ENCODE results near the gene OR10W1.

The OR10W1 gene

GRCh38 chr11:58268142-58268541 lies at the start of gene OR10W1:
Gene OR10W1, minus strand, starts transcription at chr11:58268260. Its CDS starts 402 bp downstream, at chr11:58267858.
- DNase-seq (ENCODE audit: extremely low read depth, low read depth) = no peak
- TF ChIP-seq, protein P1, sequence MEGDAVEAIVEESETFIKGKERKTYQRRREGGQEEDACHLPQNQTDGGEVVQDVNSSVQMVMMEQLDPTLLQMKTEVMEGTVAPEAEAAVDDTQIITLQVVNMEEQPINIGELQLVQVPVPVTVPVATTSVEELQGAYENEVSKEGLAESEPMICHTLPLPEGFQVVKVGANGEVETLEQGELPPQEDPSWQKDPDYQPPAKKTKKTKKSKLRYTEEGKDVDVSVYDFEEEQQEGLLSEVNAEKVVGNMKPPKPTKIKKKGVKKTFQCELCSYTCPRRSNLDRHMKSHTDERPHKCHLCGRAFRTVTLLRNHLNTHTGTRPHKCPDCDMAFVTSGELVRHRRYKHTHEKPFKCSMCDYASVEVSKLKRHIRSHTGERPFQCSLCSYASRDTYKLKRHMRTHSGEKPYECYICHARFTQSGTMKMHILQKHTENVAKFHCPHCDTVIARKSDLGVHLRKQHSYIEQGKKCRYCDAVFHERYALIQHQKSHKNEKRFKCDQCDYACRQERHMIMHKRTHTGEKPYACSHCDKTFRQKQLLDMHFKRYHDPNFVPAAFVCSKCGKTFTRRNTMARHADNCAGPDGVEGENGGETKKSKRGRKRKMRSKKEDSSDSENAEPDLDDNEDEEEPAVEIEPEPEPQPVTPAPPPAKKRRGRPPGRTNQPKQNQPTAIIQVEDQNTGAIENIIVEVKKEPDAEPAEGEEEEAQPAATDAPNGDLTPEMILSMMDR (IDR thresholded peaks at IDR 0.05; ENCODE audit: low read depth, low read length) = no peak

DNA sequence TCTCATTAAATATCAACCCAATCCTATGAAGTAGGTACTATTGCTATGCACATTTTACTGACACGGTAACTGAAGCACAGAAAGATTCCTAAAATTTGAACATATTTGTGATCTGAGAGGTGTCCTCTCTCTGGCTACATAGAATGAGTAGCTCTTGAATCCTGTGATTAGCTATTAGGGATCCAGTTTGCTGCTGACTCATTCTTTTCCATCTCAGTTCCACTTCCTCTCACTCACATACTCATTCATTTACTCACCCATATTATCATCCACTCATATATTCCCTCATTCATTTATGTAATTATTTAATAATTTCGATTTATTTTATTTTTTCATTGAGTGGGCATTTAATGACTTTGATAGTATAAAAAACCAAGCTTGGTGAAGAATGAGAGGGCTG lies 48.1 kb upstream of the OR10W1 start:
- DNase-seq (ENCODE audit: extremely low read depth, low read depth) = no peak
- TF ChIP-seq, protein P1 (IDR thresholded peaks at IDR 0.05; ENCODE audit: low read depth, low read length) = no peak

DNA sequence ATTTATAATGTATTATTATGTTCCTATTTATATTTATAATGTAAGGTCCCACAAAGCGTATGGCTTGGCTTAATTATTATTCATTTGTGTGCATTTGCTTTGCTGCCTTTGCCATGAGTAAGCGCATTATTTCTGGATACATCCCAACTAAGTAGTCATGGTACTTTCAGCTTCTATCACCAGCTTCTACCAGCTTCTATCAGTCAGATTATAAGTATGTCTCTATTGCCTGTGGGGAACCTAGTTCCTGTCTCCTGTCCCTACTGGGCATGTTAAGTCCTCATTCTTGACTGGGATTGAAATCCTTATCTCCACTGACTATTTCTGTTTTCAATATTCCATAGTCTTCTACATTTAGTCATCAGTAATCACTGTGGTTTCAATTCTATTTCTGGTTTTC lies 33.5 kb upstream of the OR10W1 start:
- DNase-seq (ENCODE audit: extremely low read depth, low read depth) = no peak
- TF ChIP-seq, protein P1 (IDR thresholded peaks at IDR 0.05; ENCODE audit: low read depth, low read length) = no peak

DNA sequence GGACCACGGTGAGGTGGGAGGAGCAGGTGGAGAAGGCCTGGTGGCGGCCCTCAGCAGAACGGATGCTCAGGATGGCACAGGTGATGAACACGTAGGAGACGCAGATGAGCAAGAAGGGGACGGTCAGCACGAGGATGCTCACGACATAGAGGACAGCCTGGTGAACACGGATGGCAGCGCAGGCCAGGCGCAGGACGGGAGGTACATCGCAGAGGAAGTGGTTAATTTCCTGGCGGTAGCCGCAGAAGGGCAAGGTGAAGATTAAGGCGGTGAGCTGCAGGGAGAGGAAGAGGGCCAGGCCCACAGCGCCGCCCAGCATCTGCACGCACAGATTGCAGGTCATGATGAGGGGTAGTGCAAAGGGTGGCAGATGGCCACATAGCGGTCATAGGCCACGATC lies 24.0 kb upstream of the OR10W1 start:
- DNase-seq (ENCODE audit: extremely low read depth, low read depth) = no peak

GRCh38 chr11:58289266-58289665 lies 21.2 kb upstream of the OR10W1 start:
- DNase-seq (ENCODE audit: extremely low read depth, low read depth) = no peak
- TF ChIP-seq, protein P1 (IDR thresholded peaks at IDR 0.05; ENCODE audit: low read depth, low read length) = no peak

More for the DNA sequence above, 24.0 kb upstream of the OR10W1 start:
- TF ChIP-seq, protein P1 (IDR thresholded peaks at IDR 0.05; ENCODE audit: low read depth, low read length) = no peak

DNA sequence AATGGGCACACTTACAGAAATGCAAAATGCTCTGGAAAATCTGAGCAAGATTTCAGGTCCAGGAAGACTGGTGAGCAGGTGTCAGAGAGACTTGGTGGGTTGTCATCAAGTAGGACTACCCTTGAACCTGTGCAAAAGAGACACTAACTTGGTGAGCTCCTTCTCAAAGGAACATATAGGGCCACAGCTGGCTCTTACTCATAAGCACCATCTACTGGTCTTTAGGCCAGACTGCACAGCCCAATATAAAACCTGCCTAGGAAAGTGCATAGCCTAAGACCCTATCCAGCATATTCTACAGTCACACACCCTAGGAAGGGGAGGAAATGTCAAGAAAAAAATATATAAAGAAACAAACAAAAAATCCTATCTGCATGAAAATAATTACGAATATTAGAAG lies 18.2 kb upstream of the OR10W1 start:
- DNase-seq (ENCODE audit: extremely low read depth, low read depth) = no peak
- TF ChIP-seq, protein P1 (IDR thresholded peaks at IDR 0.05; ENCODE audit: low read depth, low read length) = peak; percentile 43

- TF ChIP-seq, protein P1 (IDR thresholded peaks at IDR 0.05; ENCODE audit: low read depth, low read length) = no peak
- no peak for DNase-seq (ENCODE audit: extremely low read depth, low read depth)
These were observed 17.5 kb upstream of the OR10W1 start for GRCh38 chr11:58285483-58286040.
